Measurements from ENCODE around the gene TPSAB1.

GRCh38 chr16:1261131-1261892 lies 20.8 kb downstream of the TPSAB1 start:
- TF ChIP-seq CTCF (IDR thresholded peaks at IDR 0.05) (no peak), SIN3A (IDR thresholded peaks at IDR 0.05; ENCODE audit: borderline replicate concordance, insufficient read depth, low read depth, low read length) (no peak)
